Subcutaneous adipose tissue (tissue), 4 donors: Measurements from ENCODE around the gene ARMC2. TPM values are rescaled to one million over a fixed set of nuclear protein-coding genes. Genes with fewer than 3 reads are reported as not detected.

ENCODE experiments used
- total RNA-seq, 4 donors: library from RNA; depleted of rRNA; stranded (reverse); fragments of >200 nt; gene quantifications; one replicate each; pipeline ENCODE4 v1.1.0, GENCODE V29; 2016
- TF ChIP-seq, protein P1 (sequence below): fragments of 450-650 bp; IDR thresholded peaks from one replicate; pipeline ENCODE4 v1.5.1; 2016; ENCODE audit warnings: low read depth, mild to moderate bottlenecking, control low read depth, antibody characterized with exemption, moderate library complexity

ARMC2 gene
- total RNA-seq, 4 donors from 2014 or later, result 3.6 to 6.5 (median 5.2) TPM

DNA sequence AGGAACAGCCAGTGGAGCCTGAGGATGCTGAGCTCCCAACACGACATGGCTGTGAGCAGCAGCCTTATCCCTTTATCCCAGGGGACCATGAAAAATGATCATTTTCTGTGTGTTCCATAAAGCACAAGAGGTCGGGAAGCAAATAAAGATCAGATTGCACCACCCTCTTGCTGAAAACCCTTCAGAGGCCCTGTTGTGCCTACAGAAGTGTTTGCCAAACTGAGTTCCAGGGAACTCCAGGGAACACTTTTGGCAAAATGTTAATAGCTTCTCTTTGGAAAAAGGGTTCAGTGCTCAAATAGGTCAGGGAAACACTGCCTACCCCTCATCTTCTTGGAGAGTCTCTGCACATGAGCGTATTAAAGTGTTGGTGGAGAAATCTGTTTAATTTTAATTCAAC lies 24.4 kb downstream of the ARMC2 start:
- TF ChIP-seq, protein P1, sequence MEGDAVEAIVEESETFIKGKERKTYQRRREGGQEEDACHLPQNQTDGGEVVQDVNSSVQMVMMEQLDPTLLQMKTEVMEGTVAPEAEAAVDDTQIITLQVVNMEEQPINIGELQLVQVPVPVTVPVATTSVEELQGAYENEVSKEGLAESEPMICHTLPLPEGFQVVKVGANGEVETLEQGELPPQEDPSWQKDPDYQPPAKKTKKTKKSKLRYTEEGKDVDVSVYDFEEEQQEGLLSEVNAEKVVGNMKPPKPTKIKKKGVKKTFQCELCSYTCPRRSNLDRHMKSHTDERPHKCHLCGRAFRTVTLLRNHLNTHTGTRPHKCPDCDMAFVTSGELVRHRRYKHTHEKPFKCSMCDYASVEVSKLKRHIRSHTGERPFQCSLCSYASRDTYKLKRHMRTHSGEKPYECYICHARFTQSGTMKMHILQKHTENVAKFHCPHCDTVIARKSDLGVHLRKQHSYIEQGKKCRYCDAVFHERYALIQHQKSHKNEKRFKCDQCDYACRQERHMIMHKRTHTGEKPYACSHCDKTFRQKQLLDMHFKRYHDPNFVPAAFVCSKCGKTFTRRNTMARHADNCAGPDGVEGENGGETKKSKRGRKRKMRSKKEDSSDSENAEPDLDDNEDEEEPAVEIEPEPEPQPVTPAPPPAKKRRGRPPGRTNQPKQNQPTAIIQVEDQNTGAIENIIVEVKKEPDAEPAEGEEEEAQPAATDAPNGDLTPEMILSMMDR, result no peak

DNA sequence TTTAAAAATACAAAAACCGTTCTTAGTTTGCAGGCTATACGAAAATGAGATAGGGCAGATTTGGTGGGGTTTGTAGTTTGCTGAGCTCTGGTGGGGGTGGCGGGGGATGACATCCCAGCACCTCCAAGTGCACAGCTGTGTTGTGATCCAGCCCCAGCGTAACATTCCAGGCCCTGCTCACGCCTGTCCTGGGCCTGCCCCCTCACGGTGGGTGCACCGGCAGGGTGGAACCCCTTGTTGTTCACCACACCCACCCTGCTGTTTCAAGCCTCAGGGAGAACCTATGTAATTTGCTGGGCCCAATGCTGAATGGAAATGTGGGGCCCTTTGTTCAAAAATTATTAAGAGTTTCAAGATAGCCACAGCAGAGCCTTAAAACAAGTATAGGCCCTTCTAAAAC lies 25.0 kb downstream of the ARMC2 start:
- TF ChIP-seq, protein P1, result no peak

DNA sequence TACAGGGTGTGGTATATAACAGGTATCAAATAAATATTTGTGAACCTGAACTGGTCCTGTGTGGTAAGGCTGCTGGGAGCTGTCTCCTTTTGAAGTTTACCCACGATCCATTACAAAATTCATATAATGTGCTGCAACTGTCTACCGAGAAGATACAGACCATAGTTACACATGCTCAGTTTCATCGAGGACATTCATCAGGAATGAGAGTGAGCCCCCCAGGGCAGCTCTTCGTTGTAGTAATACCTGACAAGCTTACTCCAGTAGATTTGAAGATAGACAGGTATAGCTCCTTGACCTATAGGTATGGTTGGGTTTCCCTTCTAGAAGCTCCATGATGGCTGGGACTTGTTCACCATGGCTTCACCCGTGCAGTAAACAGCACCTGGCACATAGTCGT lies 25.7 kb downstream of the ARMC2 start:
- TF ChIP-seq, protein P1, result no peak

DNA sequence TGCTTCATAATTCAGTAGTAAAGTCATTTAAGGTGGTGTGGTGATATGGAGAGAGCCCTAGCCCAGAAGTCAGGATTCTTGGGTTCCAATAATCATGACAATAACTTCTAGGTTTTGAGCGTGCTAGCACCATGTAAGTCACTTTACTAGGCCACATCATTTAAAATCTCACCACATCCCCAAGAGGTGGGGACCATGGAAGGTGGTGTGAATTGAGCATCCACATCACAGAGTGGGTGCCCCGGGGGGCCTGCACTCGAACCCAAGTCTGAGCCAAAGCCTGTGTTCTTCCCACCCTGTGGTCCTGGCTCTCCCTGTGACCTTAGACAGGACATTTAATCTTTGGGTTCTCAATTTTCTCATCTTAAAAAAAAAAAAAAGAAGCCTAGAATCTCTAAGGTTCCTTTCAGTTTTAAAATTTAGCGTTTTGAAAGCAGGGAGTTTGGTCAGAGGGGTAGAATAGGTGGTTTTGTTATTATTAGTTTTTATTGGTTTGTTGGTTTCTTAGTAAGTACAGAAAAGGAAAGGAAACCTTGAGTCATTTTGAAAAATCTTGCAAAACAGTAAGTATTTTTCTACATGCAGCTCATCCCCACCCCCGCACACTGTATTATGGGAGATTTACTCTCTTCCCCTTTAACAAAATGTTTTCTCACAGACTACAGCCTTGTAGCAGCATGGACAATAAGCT lies 26.4 kb downstream of the ARMC2 start:
- TF ChIP-seq, protein P1, result no peak

DNA sequence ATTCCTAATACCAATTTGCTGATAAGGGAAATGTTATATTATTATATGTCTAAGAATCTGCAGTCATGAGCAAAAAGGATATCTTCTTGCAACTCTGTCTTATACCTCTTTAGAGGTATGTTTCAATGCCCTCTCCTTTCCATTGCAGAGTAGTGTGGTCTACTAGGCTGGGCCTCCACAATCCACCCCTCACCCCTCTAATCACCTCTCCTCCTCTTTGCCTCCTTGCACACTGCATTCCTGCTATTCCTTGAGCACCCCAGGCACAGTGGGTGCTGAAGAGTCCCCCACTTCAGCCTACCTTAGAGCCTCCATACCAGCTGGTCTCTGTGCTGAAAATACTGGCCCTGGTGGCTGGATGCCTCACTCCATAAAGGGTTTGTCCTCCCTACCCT lies 26.9 kb downstream of the ARMC2 start:
- TF ChIP-seq, protein P1, result no peak

DNA sequence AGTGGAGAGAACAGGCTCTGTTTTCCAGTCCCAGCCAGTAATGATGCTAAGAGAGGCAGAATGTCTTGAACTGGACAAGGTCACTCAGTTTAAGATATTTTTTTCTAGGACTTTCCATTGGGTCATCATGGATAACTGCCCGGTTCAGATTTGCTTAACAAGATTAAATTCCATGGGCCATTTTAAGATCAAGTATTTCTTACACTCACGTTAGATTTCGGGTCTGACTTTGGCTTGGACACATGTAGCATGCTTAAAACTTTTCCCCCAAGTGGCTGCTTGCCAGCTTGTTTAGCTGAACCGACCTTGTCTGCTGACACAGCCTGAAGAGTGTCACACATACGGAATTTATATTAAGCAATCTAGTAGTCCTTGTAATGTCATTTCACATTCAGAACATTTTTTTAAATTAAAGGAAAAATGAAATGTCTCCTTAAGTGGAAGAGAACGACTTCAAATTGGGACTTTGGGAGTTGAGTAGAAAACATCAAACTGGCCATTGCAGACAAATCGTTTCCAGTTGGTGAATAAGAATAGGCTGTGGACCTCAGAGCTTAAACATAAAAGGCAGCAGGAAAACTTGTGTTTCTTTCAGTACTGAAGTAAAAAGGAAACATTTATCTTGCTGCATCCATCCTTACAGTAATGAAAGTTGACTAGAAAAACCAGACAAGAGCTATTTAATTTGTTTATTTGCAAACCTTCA lies 29.0 kb downstream of the ARMC2 start:
- TF ChIP-seq, protein P1, result no peak

DNA sequence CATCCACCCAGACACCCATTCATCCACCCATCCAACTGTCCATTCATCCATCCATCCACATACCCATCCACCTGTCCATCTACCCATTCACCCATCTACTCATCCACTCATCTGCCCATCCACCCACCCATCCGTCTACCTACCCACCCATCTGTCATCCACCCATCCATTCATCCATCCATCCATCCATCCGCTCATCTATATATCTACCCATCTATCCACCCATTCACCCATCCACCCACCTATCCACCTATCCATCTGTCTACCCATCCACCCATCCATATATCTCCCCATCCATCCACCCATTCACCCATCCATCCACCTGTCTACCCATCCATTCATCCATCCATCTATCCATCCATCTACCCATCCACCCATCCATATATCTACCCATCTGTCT lies 30.7 kb downstream of the ARMC2 start:
- TF ChIP-seq, protein P1, result no peak
